ENCODE data around the gene ARAP2.
"Not testable (repeated sequence)": the region's sequence is repeated elsewhere in the genome, so short reads cannot be mapped to it uniquely, and the experiment has no call there.

The ARAP2 gene

GRCh38 chr4:36183232-36183631 is 61.1 kb downstream of the ARAP2 start:
- Histone ChIP-seq H3K4me3 (ENCODE audit: low read depth, low read length) (no peak overlapping the region), H3K27ac (no peak overlapping the region), H3K27me3 (replicated peaks) (no peaks in the 10 kb centered on the region), H3K36me3 (replicated peaks) (no peaks in the 10 kb centered on the region)
- no peak for TF ChIP-seq CTCF (IDR thresholded peaks at IDR 0.05; ENCODE audit: low read depth, low read length, missing control alignments)
- no peak for DNase-seq
- in situ Hi-C loops (cut with HindIII; ENCODE audit: low pct_ligation_motif_present, low sequenced_read_pairs) = no loop called here

DNA sequence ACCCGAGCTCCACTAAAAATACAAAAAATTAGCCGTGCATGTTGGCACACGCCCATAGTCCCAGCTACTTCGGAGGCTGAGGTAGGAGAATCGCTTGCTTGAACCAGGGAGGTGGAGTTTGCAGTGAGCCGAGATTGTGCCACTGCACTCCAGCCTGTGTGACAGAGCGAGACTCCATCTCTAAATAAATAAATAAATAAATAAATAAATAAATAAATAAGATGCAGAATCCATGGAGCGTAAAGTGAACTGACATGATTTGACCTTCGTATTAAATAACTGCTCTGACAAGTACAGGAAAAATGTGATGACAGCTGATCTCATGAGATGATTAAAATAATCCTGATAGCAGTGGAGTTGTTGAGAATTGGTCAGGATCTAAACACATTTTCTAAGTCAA is 62.0 kb downstream of the ARAP2 start:
- H3K36me3 ChIP-seq (replicated peaks); in situ Hi-C loops (cut with HindIII; ENCODE audit: low pct_ligation_motif_present, low sequenced_read_pairs); H3K27ac ChIP-seq; H3K4me3 ChIP-seq (ENCODE audit: low read depth, low read length); H3K27me3 ChIP-seq (replicated peaks); DNase-seq: not testable (repeated sequence)

GRCh38 chr4:36180206-36180605 is 64.1 kb downstream of the ARAP2 start:
- no peak for DNase-seq
- no peak overlapping the region for H3K27ac ChIP-seq
- H3K4me3 ChIP-seq (ENCODE audit: low read depth, low read length) = no peak overlapping the region
- no peaks in the 10 kb centered on the region for H3K36me3 ChIP-seq (replicated peaks)
- in situ Hi-C loops (cut with HindIII; ENCODE audit: low pct_ligation_motif_present, low sequenced_read_pairs) = no loop called here
- no peak for TF ChIP-seq CTCF (IDR thresholded peaks at IDR 0.05; ENCODE audit: low read depth, low read length, missing control alignments)
- H3K27me3 ChIP-seq (replicated peaks) = no peaks in the 10 kb centered on the region

- no peaks in the 10 kb centered on the region for H3K27me3 ChIP-seq (replicated peaks)
- H3K36me3 ChIP-seq (replicated peaks) = no peaks in the 10 kb centered on the region
- in situ Hi-C loops (cut with HindIII; ENCODE audit: low pct_ligation_motif_present, low sequenced_read_pairs) = no loop called here
- H3K4me3 ChIP-seq (ENCODE audit: low read depth, low read length) = no peak overlapping the region
- no peak for TF ChIP-seq CTCF (IDR thresholded peaks at IDR 0.05; ENCODE audit: low read depth, low read length, missing control alignments)
- H3K27ac ChIP-seq = no peak overlapping the region
- DNase-seq = no peak
Observed at GRCh38 chr4:36178484-36178883, 65.8 kb downstream of the ARAP2 start.

DNA sequence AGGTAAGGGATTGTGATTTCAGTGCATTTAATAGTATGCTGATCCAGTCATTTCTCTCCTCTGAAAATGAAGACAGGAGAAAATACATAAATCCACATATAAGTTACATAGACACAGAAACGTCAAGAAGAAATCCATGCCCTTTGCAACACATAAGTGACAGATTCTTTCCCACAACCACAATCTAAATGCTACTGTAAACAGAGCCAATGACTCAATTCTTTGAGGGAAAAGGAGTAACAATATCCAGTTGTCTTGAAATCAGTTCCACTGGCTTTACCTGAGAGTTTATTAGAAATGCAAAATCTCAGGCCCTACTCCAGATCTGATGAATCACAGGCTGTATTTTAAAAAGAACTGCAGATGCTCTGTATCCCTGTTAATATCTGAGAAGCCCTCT is 66.4 kb downstream of the ARAP2 start:
- in situ Hi-C loops (cut with HindIII; ENCODE audit: low pct_ligation_motif_present, low sequenced_read_pairs) = no loop called here
- no peak for TF ChIP-seq CTCF (IDR thresholded peaks at IDR 0.05; ENCODE audit: low read depth, low read length, missing control alignments)

GRCh38 chr4:36174570-36174969 is 69.7 kb downstream of the ARAP2 start:
- in situ Hi-C loops (cut with HindIII; ENCODE audit: low pct_ligation_motif_present, low sequenced_read_pairs) = no loop called here
- no peaks in the 10 kb centered on the region for H3K27me3 ChIP-seq (replicated peaks)
- H3K36me3 ChIP-seq (replicated peaks) = no peaks in the 10 kb centered on the region
- H3K4me3 ChIP-seq (ENCODE audit: low read depth, low read length) = no peak overlapping the region
- no peak for TF ChIP-seq CTCF (IDR thresholded peaks at IDR 0.05; ENCODE audit: low read depth, low read length, missing control alignments)
- no peak overlapping the region for H3K27ac ChIP-seq
- no peak for DNase-seq

More for the DNA sequence above, 66.4 kb downstream of the ARAP2 start:
- no peak overlapping the region for H3K4me3 ChIP-seq (ENCODE audit: low read depth, low read length)
- DNase-seq = no peak
- no peak overlapping the region for H3K27ac ChIP-seq
- no peaks in the 10 kb centered on the region for H3K36me3 ChIP-seq (replicated peaks)
- H3K27me3 ChIP-seq (replicated peaks) = no peaks in the 10 kb centered on the region

Data from brain microvascular endothelial cell (primary cell).